ENCODE measurements around the gene GREB1L. TPM values are rescaled to one million over a fixed set of nuclear protein-coding genes. Genes with fewer than 3 reads are reported as not detected.

GREB1L gene
- total and polyA plus RNA-seq, 10 of the 15 experiments (the other 5 are each of a cell fraction or from before 2014, with no cell fraction given), result under 0.01 to 0.11 (median 0.03) TPM; not detected in 1

DNA sequence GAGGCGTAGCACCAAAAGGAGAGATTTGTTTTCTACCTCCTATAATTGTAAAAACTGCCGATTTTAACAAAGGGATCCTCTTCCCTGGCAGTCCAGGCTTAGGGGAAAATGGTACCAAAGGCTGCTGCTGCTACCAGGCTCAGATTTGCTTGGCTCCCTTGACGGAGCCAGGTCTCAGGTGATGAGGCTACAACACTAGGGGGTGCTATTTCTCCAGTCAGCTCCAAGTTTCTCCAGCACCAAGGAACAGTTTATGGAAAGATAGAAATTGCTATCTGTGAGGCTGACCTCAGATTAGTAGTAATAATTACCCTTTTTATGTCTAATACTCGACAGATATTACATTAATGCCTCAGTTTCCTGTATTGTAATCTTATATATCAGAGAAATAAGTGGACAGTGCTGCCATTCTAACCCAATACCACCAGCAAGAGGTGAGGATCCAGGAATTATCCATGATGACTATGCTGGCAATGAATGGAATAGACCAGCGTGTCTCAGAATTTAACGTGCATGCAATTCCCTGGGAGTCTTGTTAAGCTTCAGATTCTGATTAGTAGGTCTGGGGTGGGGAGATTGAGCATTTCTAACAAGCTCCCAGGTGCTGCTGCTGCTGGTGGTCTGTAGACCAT is 247.2 kb downstream of the GREB1L start:
- intact Hi-C loops (cut with micrococcal nuclease; ENCODE audit: unreplicated experiment) (loop anchor here (2.0 to 10.0 kb wide), 3 partner anchors 46 to 362 kb away; no protein-coding TSS in a partner anchor), in situ Hi-C loops (cut with MboI) (no loop called here)
- no peaks in the 10 kb centered on the region for H3K36me3 ChIP-seq (ENCODE audit: control insufficient read depth in 2 of 2, insufficient read depth in 2 of 2, low read length in 1 of 2)
- no peaks in the 10 kb centered on the region for H3K4me1 ChIP-seq (ENCODE audit: control insufficient read depth, insufficient read depth, low read length)
- no peaks in the 10 kb centered on the region for H3K27me3 ChIP-seq (replicated peaks in 1 of 2; ENCODE audit: control insufficient read depth in 2 of 2, insufficient read depth in 2 of 2, low read length in 1 of 2)
- ATAC-seq (peak; percentile 90), FAIRE-seq (no peak), DNase-seq (ENCODE audit: low read depth, low spot score) (no peak)
- ChIA-PET RAD21 (ENCODE audit: unreplicated experiment) (interaction anchor here (0.9 to 1.6 kb wide), 3 partner anchors 361 to 466 kb away, joined by 3 to 9 read pairs (median 4); no protein-coding TSS in a partner anchor), POLR2A (no interaction called here), CTCF (interaction anchor here (0.6 to 3.4 kb wide), 20 partner anchors 9 to 504 kb away, joined by 3 to 16 read pairs (median 4); partner anchors contain the start of gene ESCO1), SMC1A (ENCODE audit: uncharacterized antibody, unreplicated experiment) (interaction anchor here (0.8 to 1.1 kb wide), 3 partner anchors 9 to 363 kb away, joined by 3 read pairs; no protein-coding TSS in a partner anchor)
- TF ChIP-seq GABPA (IDR thresholded peaks at IDR 0.05; ENCODE audit: low read depth) (no peak), SMC3 (IDR thresholded peaks at IDR 0.05; ENCODE audit: borderline replicate concordance, low read length) (peak; percentile 65), CTCF (IDR thresholded peaks at IDR 0.05 in 2 of 3, conservative IDR thresholded peaks at IDR 0.05 in 1 of 3; ENCODE audit: control insufficient read depth in 2 of 3, extremely low read depth in 1 of 3, insufficient read depth in 1 of 3, low read depth in 3 of 3, low read length in 3 of 3) (peak; percentile 73 to 76 (median 75)), RAD21 (IDR thresholded peaks at IDR 0.05; ENCODE audit: insufficient read depth, low read depth, low read length) (peak; percentile 73)
- H3K27ac ChIP-seq (ENCODE audit: control insufficient read depth, insufficient read depth), result no peak overlapping the region
- H2AFZ ChIP-seq (ENCODE audit: control insufficient read depth, low read depth, low read length), result no peak overlapping the region
- 11% methylated on average over 6 of the region's 6 CpGs for WGBS (ENCODE audit: insufficient coverage, insufficient replicate concordance, low lambda C conversion rate, missing lambda C conversion rate)
- no TSS peak for BruUV-seq (replicated peaks)
- H3K79me2 ChIP-seq (ENCODE audit: control insufficient read depth, insufficient read depth, low read length), result no peaks in the 10 kb centered on the region
- H3K9ac ChIP-seq (ENCODE audit: control insufficient read depth, insufficient read depth, low read length), result no peak overlapping the region
- no peaks in the 10 kb centered on the region for H3K9me3 ChIP-seq (replicated peaks; ENCODE audit: control insufficient read depth, insufficient read depth, low read length)
- H3K4me3 ChIP-seq, result no peak overlapping the region
- H4K20me1 ChIP-seq (ENCODE audit: control insufficient read depth, insufficient read depth), result no peaks in the 10 kb centered on the region
- no peak overlapping the region for H3K4me2 ChIP-seq (ENCODE audit: control insufficient read depth, insufficient read depth)

Measured in GM12878 (cell line).